Amniotic stem cell (primary cell): ENCODE data around the gene C9orf50.
A peak's percentile ranks its signal among the peaks of the same experiment; 100 is the strongest.
"Not testable (repeated sequence)": the region's sequence is repeated elsewhere in the genome, so short reads cannot be mapped to it uniquely, and the experiment has no call there.

Experiments
- DNase-seq: peaks from one replicate; lab custom pipeline; 2025; lab: John Stamatoyannopoulos, UW

The C9orf50 gene, protein sequence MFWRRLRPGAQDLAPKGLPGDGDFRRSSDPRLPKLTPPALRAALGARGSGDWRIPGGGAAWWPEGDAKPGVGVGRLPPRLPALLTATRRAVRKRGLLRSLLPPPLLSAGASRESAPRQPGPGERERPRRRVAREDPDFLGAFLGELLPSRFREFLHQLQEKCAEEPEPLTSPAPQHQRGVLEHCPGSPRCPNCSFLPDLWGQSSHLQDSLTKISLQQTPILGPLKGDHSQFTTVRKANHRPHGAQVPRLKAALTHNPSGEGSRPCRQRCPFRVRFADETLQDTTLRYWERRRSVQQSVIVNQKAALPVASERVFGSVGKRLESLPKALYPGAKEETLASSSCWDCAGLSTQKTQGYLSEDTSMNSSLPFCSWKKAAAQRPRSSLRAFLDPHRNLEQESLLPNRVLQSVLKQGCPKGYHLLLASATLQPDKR

DNA sequence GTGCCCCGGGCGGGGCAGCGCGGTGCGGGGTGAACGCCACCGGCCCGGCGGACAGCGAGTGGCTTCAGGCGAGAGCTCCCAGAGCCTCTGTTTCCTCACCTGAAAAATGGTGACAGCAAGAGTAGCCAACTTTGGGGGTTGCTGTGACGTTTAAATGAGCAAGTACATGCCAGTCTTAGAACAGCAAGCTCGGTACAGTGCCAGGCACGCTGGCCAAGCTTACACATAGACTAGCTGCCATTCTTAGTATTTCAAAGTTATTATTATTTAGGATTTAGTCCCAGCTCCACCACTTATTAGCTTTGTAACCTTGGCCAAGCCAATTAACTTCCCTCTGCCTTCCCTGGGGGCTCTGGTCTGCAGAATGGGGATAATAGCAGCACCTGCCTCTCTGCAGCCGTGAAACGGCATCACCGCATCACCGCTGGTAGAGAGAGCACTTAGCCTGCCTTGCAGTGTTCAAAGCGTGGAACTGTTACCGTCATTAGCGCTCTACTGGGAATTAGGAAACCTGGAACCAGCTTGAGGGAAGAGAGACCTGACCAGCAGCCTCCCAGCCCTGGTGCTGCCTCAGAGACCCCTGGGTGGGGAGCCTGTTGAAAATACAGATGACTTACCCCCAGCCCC is at the start of gene C9orf50:
C9orf50 (minus strand) TSS at position 433 of the 627 bp plus-strand sequence. CDS start 527 bp downstream, outside the sequence.
- no peak for DNase-seq

DNA sequence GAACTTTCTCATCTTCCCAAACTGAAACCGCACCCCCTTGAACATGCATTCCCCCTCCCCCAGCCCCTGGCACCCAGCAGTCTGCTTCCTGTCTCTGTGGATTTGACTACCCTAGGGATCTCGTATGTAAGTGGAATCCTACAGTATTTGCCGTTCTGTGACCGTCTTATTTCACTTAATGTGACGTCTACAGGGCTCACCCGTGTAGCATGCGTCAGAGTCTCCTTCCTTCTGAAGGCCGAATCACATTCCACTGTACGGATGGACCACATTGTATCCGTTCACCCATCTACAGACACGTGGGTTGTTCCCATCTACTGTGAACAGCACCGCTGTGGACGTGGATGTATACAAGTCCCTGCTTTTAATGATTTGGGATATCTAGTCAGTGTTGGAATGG is 49.0 kb upstream of the C9orf50 start:
- DNase-seq, result peak; percentile 53

DNA sequence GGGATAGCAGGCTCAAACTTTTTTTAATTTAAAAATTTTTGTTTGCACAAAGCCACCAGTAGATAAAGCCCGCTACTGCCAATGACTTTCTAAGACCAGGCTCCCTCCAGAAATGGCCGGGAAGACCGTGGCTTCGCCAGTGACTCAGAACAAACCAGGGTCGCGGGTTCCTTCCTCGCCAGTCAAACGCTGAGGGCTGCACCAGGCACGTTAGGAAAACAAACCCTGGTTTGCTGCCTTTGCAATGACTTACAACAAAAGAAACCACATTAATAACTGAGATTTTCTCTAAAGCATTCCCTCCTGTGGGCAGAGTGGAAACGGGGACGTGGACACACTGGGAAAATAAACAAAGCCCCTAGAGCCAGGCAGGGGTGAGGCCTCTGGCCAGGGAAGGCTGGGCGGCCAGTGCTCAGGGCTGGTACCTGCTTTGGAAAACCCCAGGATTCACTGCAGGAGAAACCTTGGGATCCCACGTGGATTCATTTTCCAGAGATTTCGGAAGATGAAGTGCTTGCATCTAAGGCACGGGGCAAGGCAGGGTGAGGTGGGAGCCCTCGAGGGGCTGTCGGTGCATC is 48.3 kb upstream of the C9orf50 start:
- DNase-seq, result peak; percentile 83

DNA sequence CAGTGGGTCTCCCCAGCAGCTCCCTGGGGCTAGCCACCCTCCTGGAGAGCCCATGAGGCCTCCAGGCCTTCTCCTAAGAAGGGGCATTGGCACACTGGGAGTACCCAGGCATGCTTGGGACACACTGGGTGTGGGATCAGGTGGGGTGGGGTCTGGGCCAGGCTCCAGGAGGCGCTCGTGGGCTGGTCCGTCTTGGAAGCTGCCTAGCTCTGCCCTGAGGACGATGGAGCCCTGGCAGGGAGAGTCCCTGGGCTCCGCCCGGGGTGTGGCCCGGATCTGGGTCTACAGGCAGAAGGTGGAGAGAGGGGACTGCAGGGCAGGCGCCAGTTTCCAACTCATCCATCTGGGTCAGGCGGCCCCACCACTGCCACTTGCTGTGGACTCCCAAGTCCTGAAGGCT is 46.9 kb upstream of the C9orf50 start:
- DNase-seq, result no peak

DNA sequence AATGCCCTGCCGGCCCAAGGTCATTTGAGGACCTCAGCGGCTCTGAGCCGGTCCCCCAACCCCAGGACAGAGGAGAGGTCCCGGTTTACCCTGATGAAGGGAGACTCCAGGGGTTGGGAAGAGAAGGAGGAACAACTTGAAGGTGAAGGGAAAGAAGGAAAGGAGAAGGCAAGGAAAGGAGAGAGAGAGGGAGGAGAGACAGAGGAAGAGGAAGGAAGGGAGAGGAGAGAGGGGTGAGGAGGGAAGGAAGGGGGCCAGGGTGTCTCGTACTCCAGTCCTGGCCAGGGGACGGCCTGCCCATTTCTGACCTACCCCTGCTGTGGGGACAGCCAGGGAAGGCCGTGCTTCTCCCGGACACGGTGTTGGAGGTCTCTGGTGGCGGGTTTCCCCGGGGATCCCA is 46.5 kb upstream of the C9orf50 start:
- no peak for DNase-seq

DNA sequence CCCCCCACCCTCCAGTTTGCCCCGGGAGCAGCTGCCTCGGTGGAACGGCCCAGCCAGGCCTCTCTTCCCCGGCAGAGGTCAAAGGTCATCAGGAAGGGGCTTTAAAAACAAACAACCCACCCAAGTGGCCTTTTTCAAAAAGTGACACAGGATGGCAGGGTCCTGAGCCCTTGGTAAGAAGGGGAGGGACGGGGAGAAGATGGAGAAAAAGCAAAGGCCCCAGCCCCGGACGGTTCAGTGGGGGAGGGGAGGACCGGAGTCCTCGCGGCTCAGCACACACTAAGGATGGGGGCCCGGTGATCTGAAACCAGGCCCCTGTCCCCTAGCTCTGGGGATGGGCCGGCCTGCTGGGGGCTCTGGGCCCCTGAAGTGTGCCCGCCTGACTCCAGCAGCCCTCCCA is 45.7 kb upstream of the C9orf50 start:
- DNase-seq, result no peak

DNA sequence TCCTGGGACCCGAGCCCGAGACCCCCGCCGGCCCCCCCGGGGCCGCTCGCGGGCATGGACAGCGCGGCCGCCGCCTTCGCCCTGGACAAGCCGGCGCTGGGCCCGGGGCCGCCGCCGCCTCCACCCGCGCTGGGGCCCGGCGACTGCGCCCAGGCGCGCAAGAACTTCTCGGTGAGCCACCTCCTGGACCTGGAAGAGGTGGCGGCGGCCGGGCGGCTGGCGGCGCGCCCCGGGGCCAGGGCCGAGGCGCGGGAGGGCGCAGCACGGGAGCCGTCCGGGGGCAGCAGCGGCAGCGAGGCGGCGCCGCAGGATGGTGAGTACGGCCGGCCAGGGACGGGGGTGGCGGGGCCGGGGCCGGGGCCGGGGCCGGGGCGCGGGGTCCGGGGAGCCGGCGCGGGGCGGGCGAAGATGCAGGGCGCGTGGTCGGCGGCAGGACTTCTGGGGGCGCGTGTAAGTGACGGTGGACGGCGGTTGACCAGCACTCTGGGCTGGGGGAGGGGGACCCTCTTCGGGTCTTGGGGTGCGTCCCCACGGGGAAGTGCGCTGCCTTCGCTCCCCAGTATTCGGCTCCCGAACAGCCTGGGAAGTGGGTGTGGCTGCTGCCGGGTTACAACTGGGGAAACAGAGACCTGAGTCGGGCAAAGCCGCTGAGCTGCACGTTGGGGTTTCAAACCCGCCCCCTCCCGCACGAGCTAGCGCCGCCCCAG is 45.1 kb upstream of the C9orf50 start:
- no peak for DNase-seq

DNA sequence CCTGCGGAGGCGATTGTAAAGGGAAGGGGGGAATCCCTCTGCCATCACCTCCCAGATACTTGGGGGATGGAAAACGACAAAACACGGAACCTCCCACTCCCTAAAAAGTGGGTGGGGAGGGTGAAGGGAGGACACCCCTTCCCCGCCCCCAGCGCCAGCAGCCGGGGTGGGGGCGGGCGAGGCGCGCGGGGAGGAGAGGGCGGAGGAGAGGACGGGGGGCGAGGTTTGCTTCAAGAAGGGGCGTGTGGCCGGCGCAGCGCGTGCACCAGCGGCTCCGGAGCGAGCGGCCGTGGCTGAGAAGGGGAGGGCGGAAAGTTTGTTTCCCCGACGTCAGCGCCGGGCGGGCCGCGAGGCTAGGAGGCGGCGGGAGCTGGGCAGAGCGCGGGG is 44.5 kb upstream of the C9orf50 start, which contains the start of gene PRRX2:
PRRX2 (plus strand) TSS at position 259 of the 387 bp plus-strand sequence. CDS start 221 bp downstream, outside the sequence.
- no peak for DNase-seq

DNA sequence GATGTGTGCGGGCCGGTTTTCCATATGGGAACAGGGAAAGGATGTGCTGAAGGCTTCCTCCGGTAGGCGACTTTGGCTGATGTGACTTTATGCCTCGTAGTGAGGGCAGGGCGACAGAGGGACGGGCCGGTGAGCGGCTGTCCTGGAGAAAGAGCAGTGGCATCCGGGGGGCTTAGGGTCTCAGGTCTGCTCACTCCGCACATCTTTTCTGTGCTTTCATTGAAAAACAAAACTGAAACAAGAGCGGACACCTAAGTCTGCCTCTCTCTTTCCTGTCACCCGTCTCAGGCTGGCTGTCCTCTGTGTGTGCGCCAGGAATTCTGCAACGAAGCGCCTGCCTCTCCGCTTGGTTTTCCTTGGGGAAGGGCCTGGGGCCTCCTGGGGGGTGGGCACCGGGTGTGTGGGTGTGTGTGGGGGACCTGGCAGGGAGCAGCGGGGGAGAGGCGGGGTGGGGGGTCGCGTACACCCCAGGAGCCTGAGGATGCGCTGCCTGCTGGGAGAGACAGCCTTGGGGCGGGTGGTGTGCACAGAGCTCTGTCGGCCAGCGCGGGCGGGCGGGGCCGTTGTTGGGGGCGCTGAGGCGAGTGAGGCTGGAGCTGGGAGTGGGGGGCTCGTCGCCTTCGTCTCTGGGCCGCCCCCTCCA is 44.0 kb upstream of the C9orf50 start:
- DNase-seq, result no peak

DNA sequence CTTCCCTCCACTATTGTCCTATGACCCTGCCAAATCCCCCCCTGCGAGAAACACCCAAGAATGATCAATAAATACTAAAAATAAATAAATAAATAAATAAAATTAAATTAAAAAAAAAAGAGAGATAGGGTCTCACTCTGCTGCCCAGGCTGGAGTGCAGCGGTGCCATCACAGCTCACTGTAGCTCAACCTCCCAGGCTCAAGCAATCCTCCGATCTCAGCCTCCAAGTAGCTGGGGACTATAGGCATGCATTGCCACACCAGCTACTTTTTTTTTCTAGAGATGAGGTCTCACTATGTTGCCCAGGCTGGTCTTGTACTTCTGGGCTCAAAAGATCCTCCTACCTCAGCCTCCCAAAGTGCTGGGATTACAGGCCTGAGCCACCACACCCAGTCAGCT is 41.3 kb upstream of the C9orf50 start:
- DNase-seq, result not testable (repeated sequence)

DNA sequence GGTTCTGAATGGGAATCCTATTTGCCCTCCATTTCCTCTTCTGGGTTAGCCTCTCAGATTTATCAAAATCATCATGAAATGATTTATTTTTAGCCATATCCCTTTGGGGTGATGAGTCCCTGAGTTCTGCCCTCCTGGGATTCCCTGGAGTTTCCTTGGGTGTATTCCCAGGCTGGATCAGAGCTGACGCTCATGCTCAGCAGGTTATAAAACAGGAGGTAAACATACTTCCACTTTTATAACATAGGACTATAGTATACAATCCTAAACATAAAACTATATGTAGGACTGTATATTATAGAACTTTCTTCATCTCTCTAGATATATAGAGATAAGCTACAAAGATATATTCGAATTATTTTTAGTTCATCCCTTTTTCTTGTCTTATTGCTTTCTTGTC is 40.1 kb upstream of the C9orf50 start:
- no peak for DNase-seq

DNA sequence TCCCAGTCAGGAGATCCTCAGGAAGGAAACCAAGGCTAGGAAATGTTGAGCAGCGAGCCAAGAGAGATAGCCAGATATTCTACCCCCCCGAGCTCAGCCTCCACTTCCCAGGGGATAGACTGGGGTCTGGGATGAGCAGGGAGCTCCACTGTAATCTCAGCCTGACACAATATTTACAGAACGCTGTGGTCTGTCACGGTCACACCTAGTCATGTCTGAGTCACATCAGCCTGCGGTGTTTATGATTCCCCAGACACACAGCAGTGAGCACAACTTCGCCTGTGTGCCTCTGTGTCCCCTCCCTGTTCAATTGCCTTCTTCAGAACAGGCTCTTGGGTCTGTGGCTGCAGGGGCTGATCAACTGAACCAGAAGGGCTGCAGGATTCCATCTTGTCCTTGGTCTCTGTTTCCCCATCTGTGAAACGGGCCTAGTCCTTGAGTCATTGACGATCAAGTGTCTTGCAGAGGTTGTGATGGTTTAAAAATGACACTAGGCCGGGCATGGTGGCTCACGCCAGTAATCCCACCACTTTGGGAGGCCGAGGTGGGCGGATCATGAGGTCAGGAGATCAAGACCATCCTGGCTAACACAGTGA is 36.0 kb upstream of the C9orf50 start:
- DNase-seq, result peak; percentile 28

DNA sequence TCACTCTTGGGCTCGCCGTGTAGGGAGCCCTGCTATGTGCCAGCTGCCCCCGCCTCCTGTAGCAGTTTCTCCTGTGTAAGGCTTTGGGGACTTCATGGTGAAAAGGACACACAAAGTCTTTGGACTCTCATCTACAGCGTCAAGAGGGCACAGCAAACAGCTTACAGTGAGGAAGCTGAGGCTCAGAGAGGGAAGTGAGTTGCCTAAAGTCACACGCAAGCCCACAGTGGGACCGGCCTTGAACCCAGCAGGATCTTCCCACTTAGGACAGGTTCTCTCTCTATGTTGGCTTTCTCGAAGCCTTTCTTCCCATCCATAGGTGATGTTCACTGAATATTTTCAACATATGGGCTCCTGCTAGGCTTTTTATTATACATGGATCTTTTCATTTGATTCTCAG is 34.8 kb upstream of the C9orf50 start:
- no peak for DNase-seq

DNA sequence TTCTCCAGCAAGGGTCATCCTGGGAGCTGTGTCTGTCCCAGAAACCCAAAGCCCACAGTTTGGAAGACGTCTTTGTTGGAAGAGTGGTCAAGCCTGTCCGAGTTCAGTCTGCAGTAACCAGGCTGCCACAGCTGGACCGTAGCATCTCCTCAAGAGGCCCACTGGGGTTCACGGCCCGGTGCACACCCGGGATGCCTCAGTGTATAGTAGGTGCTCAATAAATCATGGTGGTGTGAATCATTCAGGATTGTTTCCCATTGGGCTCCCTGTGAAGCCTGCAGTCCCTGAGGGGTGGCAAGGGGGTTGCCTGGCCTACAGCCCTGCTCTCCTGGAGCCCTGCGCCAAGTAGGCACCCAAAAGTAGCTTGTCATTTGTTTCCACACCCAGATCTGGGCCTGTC is 34.3 kb upstream of the C9orf50 start:
- DNase-seq, result no peak

DNA sequence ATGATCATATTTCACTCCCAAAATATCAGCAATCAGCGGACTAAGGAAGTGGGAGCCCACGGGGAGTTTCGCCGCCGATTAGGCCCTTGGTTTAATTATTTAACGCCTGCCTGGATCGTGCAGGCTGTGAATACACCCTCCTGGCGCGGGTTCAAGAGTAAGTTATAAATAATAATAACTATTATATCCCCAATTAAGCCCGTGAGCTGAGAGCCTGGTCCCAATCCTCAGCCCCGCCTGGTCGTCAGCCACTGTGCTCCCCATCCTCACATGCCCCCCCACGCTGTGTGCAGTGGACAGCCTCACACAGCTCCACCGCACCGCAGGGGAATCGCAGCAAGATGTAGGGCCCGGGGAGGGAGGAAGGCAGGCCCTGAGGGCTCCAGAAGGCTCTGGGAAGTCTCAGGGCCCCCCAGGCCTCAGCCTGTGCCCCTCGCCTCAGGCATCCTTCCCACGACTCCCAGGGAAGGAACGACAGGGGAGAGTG is 33.7 kb upstream of the C9orf50 start:
- no peak for DNase-seq

DNA sequence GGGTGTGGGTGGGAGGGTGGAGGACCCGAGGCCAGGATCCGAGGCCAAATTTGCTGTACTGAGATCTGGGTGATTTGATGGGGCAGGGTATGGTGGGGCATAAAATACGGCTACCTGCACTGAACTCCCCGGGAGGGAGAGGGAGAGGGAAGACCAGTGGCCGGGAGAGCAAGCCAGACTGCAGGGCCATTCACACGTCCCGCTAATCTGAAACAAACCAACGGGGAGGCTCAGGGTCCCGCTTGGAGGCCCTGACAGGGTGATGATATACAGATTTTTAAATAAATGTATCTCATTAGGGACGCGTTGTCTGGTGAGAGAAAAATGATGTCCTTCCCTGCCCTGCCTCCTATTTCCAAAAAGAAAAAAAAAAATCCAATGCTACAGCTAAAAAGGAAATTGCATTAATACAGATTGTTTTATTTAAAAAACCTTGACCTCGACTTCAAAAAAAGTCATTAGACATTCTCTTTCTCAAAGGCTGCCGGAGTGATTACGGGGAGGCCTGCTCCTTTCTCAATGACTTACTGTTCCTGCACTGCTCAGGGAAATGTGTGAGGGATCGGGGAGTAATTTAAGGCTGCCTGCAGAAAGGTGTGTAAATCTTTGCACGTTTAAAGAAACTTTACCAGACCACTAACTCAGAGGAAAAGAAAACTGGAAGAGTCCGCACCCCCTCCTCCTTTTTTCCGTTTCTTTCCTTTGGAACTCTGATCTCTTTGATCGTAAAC is 33.1 kb upstream of the C9orf50 start:
- no peak for DNase-seq

DNA sequence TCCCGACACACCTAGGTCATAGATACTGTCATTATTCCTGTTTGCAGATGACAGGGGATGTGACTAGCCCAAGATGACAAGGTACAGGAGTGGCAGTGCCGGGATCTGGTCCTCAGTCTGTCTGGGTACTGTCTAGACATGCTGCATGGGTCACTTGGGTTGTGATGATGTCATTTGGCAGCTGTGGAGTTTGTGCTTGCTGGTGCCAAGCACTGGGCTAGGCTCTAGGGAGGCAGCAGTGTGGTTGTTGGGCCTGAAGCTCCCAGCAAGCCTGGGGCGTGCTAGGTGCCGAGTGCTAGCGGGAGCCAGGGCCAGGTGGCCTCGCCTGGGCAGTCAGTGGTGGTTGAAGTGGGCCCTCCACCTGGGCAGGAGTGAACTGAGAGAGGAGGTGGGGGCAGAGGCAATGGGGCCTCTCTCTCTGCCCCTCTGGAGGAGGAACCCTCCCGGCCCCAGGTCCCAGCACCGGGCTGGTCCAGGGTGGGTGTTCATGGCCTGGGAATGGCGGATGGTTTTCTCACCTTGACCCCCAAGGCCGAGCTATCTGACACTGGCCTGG is 29.9 kb upstream of the C9orf50 start:
- DNase-seq, result no peak

DNA sequence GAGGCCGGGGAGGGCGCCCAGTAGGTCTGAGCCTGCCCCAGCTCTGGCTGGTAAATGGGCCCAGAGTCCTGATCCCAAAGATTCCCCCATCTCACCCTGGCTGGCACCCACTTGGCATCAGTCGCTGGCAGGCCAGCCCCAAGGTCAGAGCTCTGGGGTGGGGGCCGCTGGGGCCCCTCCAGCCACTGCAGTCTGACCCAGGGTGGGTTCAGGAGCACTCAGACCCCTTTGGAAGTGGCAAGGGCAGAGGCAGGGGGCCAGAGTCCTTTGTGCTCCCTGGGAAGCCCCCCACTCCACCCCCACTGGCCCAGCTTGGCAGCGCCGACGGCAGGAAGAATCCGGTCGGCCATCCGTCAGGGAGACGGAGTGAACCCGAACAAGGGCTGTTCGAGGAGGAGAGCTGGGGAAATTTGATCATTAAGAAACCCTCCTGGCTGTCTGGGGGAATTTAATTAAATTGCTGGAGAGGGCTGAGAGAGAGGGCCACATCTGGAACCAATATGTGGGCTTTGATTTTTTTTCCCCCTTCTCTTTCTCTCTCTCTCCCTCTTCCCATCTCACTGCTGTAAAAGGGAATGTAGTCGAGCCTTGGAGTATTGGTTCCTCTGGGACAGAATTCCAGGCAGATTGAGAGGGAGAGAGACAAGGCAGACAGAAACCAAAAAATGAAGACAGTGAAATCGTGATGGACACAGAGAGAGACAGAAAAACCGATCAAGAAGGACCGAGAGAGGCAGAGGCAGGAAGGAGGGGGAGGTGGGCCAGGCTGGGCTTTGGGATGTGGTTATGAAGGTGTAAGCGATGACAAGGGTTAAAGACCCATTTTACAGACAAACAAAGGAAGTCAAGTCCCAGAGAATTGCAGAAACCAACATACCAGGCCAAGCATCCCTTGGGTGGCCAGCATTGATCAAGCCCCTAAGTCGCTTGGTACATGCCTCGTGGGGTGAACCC is 29.1 kb upstream of the C9orf50 start:
- no peak for DNase-seq

DNA sequence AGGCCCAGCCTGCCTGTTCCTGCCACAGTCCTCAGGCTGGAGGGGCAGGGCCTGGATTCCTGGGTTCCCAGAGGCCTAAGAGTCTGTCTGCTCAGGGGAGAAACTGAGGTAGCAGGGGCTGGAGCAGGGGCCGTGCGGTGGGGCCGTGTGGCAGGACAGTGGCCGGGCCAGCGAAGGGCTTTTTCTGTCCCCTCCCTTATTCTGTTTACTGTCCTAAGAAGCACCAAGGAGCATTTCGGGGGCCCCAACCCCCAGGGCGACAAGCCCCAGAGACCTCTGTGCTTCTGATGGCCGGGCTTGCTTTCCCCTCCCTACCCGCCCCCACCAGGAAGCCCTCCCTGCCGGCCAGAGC is 27.8 kb upstream of the C9orf50 start:
- no peak for DNase-seq
